Measurements from ENCODE around the gene BICC1. TPM values are rescaled to one million over a fixed set of nuclear protein-coding genes. Genes with fewer than 3 reads are reported as not detected.

The BICC1 gene
- total and polyA plus RNA-seq, 2 of the 8 experiments (the other 6 are each of a cell fraction or from before 2014, with no cell fraction given) = 0.20 to 0.73 TPM

GRCh38 chr10:58642283-58642682, 129.6 kb downstream of the BICC1 start (continued):
- TF ChIP-seq ATF3 (IDR thresholded peaks at IDR 0.05; ENCODE audit: insufficient read depth, low read depth, low read length) (no peak), CREB1 (IDR thresholded peaks at IDR 0.05) (no peak), GABPA (IDR thresholded peaks at IDR 0.05; ENCODE audit: borderline replicate concordance, insufficient read depth, low read length) (no peak), SIRT6 (IDR thresholded peaks at IDR 0.05; ENCODE audit: low read length) (no peak), USF2 (IDR thresholded peaks at IDR 0.05; ENCODE audit: low read length) (no peak)
